Epithelial cell of prostate (primary cell): ENCODE measurements around the gene SCFD1.

Experiments used
- DNase-seq: peaks from one replicate; pipeline ENCODE4 v3.0.0-alpha.2; 2011; ENCODE audit warnings: low read depth, low spot score
- H3K27ac ChIP-seq: fragments of 450-650 bp; 2 replicates; pipeline ENCODE4 v1.5.1; 2017; ENCODE audit warnings: mild to moderate bottlenecking

Gene SCFD1

DNA sequence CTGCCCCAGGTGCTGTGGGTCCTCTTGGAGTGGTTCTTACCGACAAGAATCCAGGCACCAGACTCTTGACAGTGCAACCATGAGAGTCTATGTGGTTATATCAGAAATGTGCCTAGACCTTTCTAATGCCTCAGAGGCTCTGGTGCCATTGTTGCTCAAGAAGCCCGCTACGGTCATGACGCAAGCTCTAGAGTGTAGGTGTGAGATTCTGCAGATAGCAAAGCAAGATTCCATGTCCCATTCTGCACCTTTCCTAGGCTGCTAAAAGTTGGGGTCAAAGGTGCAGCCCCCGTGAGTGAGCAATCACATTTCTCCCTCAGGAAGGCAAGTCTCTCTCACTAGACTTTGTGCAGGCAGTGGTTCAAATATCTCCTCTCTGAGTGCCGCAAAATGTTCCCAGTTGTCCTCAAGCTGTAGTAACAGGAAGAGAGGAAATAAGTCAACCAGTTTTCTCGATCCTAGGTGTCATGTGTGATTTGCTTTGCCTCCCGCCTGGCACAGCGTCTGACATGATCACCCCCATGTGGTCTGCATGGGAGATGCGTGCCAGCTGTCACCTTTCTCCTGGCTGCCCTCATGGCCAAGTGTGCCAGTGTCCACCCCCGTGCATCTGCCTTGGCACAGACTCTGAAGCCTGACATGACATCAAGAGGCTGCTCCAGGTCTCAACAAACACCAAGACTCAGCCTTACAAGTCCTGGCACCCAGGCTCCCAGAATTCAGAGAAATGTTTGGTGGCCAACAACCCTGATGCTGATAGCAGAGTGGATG, 129.7 kb downstream of the SCFD1 start:
- H3K27ac ChIP-seq: no peak overlapping the region
- DNase-seq: no peak

- no peak overlapping the region for H3K27ac ChIP-seq
These were observed 131.3 kb downstream of the SCFD1 start for GRCh38 chr14:30753452-30753851.

GRCh38 chr14:30754778-30755177, 132.7 kb downstream of the SCFD1 start:
- no peak overlapping the region for H3K27ac ChIP-seq
- no peak for DNase-seq

More at GRCh38 chr14:30753452-30753851, 131.3 kb downstream of the SCFD1 start:
- no peak for DNase-seq

DNA sequence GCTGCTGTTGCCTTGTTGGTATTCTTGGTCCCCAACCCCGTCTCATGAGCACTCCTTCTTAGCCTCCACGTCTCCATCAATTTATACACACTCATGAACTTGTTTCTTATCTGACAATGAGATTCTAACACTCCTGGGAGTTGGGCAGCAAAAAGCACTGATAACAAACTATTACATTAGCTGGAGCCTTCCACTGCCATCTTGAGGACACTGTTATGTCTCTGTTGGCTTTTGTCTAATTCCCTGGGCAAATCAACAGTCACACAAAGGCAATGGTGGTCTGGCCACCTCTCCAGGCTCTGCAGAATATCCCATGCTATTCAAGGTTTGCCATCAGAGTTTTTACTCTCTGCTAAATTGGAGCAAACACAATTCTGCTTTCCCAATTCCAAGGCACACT, 134.5 kb downstream of the SCFD1 start:
- H3K27ac ChIP-seq: no peak overlapping the region
- no peak for DNase-seq

- no peak for DNase-seq
- no peak overlapping the region for H3K27ac ChIP-seq
These were observed 135.0 kb downstream of the SCFD1 start for GRCh38 chr14:30757082-30757481.

DNA sequence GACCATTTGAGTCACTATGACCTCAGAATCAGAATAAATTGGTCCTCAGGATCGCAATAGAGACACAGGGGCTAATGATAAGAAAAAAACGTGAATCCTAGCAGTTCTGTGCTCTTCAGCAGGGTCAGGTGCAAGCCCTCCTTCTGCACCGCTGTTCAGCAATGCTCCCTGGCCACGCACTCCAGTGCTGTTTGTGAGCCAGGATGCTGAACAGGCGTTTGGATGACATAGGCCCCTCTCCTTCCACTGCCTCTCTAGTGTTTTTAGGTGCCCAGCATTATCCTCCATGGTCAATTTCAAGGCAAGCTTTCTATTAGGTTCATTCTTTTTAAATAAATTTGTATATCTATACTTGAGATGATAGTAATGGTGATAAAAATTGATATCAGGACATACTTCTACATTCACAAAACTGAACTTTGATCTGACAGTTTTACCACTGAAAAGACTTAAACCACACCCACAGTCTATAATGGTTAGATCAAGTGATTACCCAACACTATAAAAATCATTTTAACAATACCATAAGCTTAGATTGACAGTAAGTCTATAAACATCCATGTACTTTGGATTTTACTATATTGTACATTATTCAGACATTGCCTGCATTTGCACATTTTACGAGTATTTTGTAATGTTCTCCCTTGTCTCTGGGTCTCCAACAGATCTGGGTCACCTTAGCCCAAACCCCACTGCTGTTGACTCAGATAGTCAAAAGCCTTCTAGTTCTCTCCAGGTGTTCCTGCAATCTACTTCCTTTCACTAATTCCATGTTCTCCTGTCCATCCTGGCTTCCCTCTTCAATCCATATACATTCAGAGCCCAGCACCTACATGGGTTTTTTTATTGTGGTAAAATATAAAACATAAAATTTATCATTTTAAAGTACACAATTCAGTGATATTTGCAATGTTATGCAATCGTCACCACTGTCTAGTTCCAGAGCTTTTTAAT, 137.3 kb downstream of the SCFD1 start:
- no peak for DNase-seq
- H3K27ac ChIP-seq: no peak overlapping the region

DNA sequence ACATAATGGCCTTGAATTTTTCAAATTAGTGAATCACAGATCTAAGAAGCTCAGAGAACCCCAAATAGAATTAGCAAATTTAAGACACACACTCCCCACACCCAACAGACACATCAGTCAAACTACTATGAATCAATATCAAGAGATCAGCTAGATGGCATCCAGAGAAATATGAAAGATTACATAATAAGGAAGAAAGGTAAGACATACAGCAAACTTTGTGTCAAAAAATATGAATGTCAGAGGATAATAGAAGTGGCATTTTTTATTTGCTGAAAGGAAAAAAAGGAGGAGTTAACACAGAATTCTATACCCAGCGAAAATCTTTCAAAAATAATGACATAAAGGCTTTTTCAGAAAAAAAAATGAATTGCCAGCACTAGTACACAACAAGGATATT, 141.8 kb downstream of the SCFD1 start:
- no peak for DNase-seq
- H3K27ac ChIP-seq: no peak overlapping the region

GRCh38 chr14:30767624-30768023, 145.5 kb downstream of the SCFD1 start:
- DNase-seq: no peak
- H3K27ac ChIP-seq: no peak overlapping the region

- no peak overlapping the region for H3K27ac ChIP-seq
- DNase-seq: no peak
These were observed 146.7 kb downstream of the SCFD1 start for GRCh38 chr14:30768791-30769190.

DNA sequence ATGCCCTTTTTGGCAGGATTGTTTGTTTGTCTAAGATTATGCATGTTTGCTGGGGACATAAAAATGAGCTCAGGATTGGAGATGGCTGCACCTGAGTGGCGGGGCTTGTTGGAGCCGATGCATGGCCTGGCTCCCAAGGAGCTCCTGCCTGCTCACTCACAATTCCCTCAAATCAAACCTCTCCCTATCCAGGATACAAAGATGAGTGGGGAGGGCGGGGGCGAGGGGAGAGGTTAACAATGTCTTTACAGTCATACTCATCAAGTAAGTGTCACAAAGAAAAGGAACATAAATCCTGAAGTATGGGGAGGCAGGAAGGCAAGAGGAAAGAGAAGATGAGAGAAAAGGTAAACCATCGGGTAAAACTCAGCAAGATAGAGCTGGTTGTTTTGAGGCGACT, 148.3 kb downstream of the SCFD1 start:
- no peak overlapping the region for H3K27ac ChIP-seq
- DNase-seq: no peak

DNA sequence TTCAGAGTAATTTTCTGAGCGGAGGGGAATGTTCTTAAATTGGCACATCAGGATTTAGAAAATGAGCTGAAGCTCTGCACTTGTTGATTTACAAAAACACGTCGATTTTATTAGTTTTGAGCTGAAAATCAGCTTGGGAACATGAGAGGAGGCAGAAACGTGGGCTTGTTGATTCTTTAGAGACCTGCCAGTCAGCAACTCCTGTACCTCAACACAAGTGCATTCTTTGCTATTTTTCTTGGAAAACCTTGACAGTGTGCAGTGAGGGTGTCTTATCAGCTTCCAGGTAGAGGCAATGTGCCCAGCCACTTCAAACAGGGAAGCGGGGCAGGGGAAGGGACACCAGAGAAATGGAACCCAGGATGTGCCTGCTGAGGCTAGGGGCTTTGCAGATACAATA, 149.5 kb downstream of the SCFD1 start:
- DNase-seq: no peak
- H3K27ac ChIP-seq: no peak overlapping the region

- H3K27ac ChIP-seq: no peak overlapping the region
- peak; percentile 31 for DNase-seq
These were observed 157.1 kb downstream of the SCFD1 start for GRCh38 chr14:30779210-30779609.
